AG09309 (cell line): ENCODE results near the gene GDAP1L1.

Experiments
- DNase-seq: peaks from one replicate; pipeline ENCODE4 v3.0.0-alpha.2; 2010; ENCODE audit warnings: low read depth
- H3K4me3 ChIP-seq: 2 replicates; pipeline ENCODE4 v1.5.1; 2011; ENCODE audit warnings: mild to moderate bottlenecking, low read depth, low read length, moderate library complexity; ENCODE audit not compliant: control insufficient read depth
- TF ChIP-seq, protein P1 (sequence below): IDR thresholded peaks from 2 replicates; pipeline ENCODE4 v1.5.1; 2011; ENCODE audit warnings: mild to moderate bottlenecking, low read depth, low read length, inconsistent platforms; ENCODE audit not compliant: insufficient read depth, control insufficient read depth; ENCODE audit errors: missing control alignments

Gene GDAP1L1

DNA sequence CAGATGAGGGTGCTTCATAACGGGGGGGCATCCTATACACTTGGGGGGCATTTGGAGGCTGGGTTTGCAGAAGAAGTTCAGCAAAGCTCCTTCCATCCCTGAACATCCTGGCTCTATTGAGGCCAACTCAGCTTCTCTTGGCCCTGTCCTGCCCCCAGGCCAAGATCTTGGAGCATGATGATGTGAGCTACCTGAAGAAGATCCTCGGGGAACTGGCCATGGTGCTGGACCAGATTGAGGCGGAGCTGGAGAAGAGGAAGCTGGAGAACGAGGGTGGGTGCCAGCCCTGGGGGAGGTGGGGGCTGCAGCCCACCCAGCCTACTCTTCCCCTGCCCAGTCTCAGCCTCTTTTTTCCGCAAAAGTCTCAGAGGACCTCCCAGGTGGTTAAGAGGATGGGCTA is 17.2 kb downstream of the GDAP1L1 start:
- no peak overlapping the region for H3K4me3 ChIP-seq
- TF ChIP-seq, protein P1, sequence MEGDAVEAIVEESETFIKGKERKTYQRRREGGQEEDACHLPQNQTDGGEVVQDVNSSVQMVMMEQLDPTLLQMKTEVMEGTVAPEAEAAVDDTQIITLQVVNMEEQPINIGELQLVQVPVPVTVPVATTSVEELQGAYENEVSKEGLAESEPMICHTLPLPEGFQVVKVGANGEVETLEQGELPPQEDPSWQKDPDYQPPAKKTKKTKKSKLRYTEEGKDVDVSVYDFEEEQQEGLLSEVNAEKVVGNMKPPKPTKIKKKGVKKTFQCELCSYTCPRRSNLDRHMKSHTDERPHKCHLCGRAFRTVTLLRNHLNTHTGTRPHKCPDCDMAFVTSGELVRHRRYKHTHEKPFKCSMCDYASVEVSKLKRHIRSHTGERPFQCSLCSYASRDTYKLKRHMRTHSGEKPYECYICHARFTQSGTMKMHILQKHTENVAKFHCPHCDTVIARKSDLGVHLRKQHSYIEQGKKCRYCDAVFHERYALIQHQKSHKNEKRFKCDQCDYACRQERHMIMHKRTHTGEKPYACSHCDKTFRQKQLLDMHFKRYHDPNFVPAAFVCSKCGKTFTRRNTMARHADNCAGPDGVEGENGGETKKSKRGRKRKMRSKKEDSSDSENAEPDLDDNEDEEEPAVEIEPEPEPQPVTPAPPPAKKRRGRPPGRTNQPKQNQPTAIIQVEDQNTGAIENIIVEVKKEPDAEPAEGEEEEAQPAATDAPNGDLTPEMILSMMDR = no peak
- DNase-seq = no peak

DNA sequence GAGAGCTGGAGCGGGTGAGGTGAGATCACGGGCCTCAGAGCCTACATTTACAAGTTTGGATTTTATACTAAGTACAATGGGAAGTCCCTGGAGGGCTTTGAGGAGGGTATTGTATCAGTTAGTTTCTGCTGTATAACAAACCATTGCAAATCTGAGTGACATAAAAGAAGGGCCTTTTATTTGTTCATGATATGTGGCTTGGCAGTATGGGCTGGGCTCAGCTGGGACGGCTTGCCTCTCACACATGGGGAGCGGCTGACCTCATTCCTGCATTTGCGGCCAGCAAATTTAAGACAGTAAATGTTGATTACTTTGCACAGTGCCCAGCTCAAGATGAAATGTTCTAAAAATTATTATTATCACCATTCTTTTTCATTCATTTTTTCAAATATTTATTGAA is 21.7 kb downstream of the GDAP1L1 start:
- TF ChIP-seq, protein P1 = no peak
- no peak overlapping the region for H3K4me3 ChIP-seq
- no peak for DNase-seq

DNA sequence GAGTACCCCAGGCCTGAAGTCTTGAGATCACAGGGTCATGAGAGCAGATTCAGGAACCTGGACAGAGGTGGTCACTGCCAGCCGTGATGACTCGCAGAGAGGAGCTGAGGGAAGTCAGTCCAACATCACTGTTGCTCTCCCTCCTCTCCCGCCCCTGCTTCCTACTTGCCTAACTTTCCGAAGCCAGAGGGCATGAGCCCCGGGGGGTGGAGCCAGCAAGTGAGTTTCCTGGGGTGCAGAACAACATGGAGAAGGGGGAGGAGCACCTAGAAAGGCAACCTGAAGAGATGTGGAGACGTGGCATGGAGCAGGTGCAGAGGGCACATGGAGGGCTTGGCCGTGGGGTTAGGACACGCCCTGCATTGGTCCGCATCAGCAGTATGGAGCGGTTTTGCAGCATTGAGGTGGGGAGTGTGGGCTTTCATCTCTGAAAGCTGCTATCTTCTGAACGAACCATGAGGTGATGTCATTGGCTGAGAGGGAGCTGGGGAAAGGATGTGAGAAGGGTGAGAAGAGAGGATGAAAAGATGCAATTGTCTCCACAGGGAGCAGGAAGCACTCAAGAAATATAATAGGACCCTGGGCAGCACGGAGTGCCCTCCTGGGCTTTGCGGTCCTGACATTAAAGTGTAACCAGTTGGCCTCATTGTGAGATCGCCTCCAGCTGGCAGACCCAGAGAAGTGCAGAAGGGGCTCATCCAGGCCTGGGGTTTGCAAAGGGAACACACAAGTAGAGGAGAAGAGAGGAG is 25.0 kb downstream of the GDAP1L1 start:
- no peak overlapping the region for H3K4me3 ChIP-seq
- TF ChIP-seq, protein P1 = no peak
- DNase-seq = no peak

GRCh38 chr20:44273231-44274215 is 26.4 kb downstream of the GDAP1L1 start:
- TF ChIP-seq, protein P1 = no peak
- no peak overlapping the region for H3K4me3 ChIP-seq
- no peak for DNase-seq

DNA sequence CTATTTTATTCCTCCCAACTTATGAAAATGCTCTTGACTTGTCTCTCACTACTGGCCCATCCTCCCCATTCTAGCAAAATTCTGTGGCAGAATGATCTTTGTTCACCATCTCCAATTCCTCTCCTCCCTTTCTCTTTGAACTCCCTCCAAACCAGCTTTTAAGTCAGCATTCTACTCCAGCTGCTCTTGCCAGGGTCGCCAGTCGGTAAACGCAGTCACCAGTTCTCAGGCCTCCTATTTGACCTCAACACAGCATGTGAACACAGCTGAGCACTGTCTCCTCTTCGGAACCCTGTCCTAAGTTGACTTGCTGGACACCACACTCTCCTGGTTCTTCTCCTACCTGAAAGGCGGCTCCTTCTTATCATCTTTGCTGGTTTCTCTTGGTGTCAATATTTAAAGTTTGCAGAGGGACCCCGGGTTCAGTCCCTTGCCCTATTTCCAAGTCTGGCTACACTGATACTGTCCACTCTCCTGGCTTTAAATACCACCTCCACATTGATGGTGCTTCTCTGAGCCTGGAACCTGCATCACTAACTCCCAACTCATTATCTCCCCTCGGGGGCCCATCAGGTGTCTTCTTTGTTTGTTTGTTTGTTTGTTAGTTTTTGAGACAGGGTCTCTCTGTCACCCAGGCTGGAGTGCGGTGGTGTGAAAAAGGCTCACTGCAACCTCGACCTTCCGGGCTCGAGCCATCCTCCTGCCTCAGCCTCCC is 27.4 kb downstream of the GDAP1L1 start:
- no peak overlapping the region for H3K4me3 ChIP-seq
- TF ChIP-seq, protein P1 = no peak
- no peak for DNase-seq

- TF ChIP-seq, protein P1 = no peak
- DNase-seq = peak; percentile 67
- H3K4me3 ChIP-seq = no peak overlapping the region
These were observed 32.1 kb downstream of the GDAP1L1 start for GRCh38 chr20:44279228-44279627.
